Measurements from ENCODE around the gene PALLD. TPM values are rescaled to one million over a fixed set of nuclear protein-coding genes. Genes with fewer than 3 reads are reported as not detected.

Gene PALLD
- total and polyA plus RNA-seq, 12 donors = 30.3 to 203 (median 90.5) TPM

- TF ChIP-seq CTCF (IDR thresholded peaks at IDR 0.05) = no peak
- no peak for TF ChIP-seq POLR2A (IDR thresholded peaks at IDR 0.05)
- H3K27ac ChIP-seq = no peak overlapping the region
- H3K27me3 ChIP-seq = peaks cover 30% of the 10 kb centered on the region
- intact Hi-C loops (cut with DNase I) = no loop called here
- DNase-seq = no peak
- no peaks in the 10 kb centered on the region for H3K36me3 ChIP-seq (replicated peaks in 1 of 2)
- H3K4me1 ChIP-seq (replicated peaks in 1 of 2) = peaks cover 3 to 4% of the 10 kb centered on the region in 2 donors
- H3K9me3 ChIP-seq (replicated peaks in 1 of 3) = no peaks in the 10 kb centered on the region
- H3K4me3 ChIP-seq = peak overlapping the region in 1 of 4 donors; percentile 49
- WGBS, 4 donors = 50 to 62% (median 56%) methylated on average over 12 of the region's 12 CpGs
Observed at GRCh38 chr4:168630445-168631187, 133.8 kb downstream of the PALLD start.

- H3K4me1 ChIP-seq (replicated peaks in 1 of 2) = peaks cover 3 to 4% of the 10 kb centered on the region in 2 donors
- peak in 6 of 7 donors; percentile 21 to 40 (median 35) for DNase-seq
Observed at GRCh38 chr4:168631241-168632162, 134.7 kb downstream of the PALLD start.

GRCh38 chr4:168632301-168632725 is 135.5 kb downstream of the PALLD start:
- TF ChIP-seq POLR2A (IDR thresholded peaks at IDR 0.05) (no peak), CTCF (IDR thresholded peaks at IDR 0.05) (no peak)
- Histone ChIP-seq H3K27me3 (peaks cover 30% of the 10 kb centered on the region), H3K4me1 (replicated peaks in 1 of 2) (peaks cover 3 to 4% of the 10 kb centered on the region in 2 donors), H3K27ac (no peak overlapping the region), H3K36me3 (replicated peaks in 1 of 2) (no peaks in the 10 kb centered on the region), H3K4me3 (peak overlapping the region in 1 of 4 donors; percentile 49), H3K9me3 (replicated peaks in 1 of 3) (no peaks in the 10 kb centered on the region)
- intact Hi-C loops (cut with DNase I) = no loop called here
- 20 to 23% (median 21%) methylated on average over 6 of the region's 6 CpGs for WGBS, 4 donors
- DNase-seq = no peak

More at GRCh38 chr4:168631241-168632162, 134.7 kb downstream of the PALLD start:
- Histone ChIP-seq H3K9me3 (replicated peaks in 1 of 3) (no peaks in the 10 kb centered on the region), H3K27me3 (peaks cover 30% of the 10 kb centered on the region), H3K4me3 (peak overlapping the region in 2 of 4 donors; percentile 30 to 49), H3K27ac (peak overlapping the region in 1 of 5 donors; percentile 1), H3K36me3 (replicated peaks in 1 of 2) (no peaks in the 10 kb centered on the region)
- WGBS, 4 donors = 1 to 2% (median 1%) methylated on average over 43 to 55 of the region's 55 CpGs
- intact Hi-C loops (cut with DNase I) = no loop called here
- TF ChIP-seq CTCF (IDR thresholded peaks at IDR 0.05) (peak in 5 of 6 experiments; percentile 7 to 35 (median 32)), POLR2A (IDR thresholded peaks at IDR 0.05) (no peak)

GRCh38 chr4:168633064-168633463 is 136.2 kb downstream of the PALLD start:
- no peak for TF ChIP-seq POLR2A (IDR thresholded peaks at IDR 0.05)
- no peak overlapping the region for H3K4me3 ChIP-seq
- H3K36me3 ChIP-seq (replicated peaks in 1 of 2) = no peaks in the 10 kb centered on the region
- intact Hi-C loops (cut with DNase I) = no loop called here
- 51 to 56% (median 54%) methylated on average over 4 of the region's 4 CpGs for WGBS, 4 donors
- H3K4me1 ChIP-seq (replicated peaks in 1 of 2) = peaks cover 3 to 4% of the 10 kb centered on the region in 2 donors
- no peak for DNase-seq
- no peaks in the 10 kb centered on the region for H3K9me3 ChIP-seq (replicated peaks in 1 of 3)
- H3K27ac ChIP-seq = no peak overlapping the region
- H3K27me3 ChIP-seq = peaks cover 30% of the 10 kb centered on the region
